Calu3 (cell line): ENCODE results near the gene GRB10. TPM values are rescaled to one million over a fixed set of nuclear protein-coding genes. Genes with fewer than 3 reads are reported as not detected.
A peak's percentile ranks its signal among the peaks of the same experiment; 100 is the strongest.

Experiments
- BruUV-seq: library from RNA; stranded (reverse); fragments of 400-500 nt; replicated peaks from 2 replicates; lab custom pipeline; 2021; lab: Mats Ljungman, UMichigan
- CTCF ChIA-PET: fragments of 300-600 bp; sonication (Branson Sonifier 250); formaldehyde crosslinking; loops from one replicate; lab custom pipeline; 2022; ENCODE audit warnings: antibody characterized with exemption; lab: Charles Lee
- DNase-seq: peaks from one replicate; pipeline ENCODE4 v3.0.0; 2022
- H3K27ac Mint-ChIP-seq: one replicate; pipeline ENCODE4 v1.8.0; 2022; ENCODE audit warnings: mixed read lengths; ENCODE audit not compliant: unreplicated experiment
- H3K27me3 Mint-ChIP-seq: one replicate; pipeline ENCODE4 v1.8.0; 2022; ENCODE audit warnings: mixed read lengths; ENCODE audit not compliant: unreplicated experiment
- H3K36me3 Mint-ChIP-seq: one replicate; pipeline ENCODE4 v1.8.0; 2022; ENCODE audit warnings: mild to moderate bottlenecking, moderate library complexity, mixed read lengths; ENCODE audit not compliant: insufficient read depth, unreplicated experiment
- H3K4me1 Mint-ChIP-seq: one replicate; pipeline ENCODE4 v1.8.0; 2022; ENCODE audit warnings: mild to moderate bottlenecking, low read depth, mixed read lengths; ENCODE audit not compliant: unreplicated experiment
- H3K4me3 Mint-ChIP-seq: one replicate; pipeline ENCODE4 v1.8.0; 2022; ENCODE audit warnings: mild to moderate bottlenecking, low read depth, moderate library complexity, mixed read lengths; ENCODE audit not compliant: unreplicated experiment
- H3K9me3 Mint-ChIP-seq: one replicate; pipeline ENCODE4 v1.8.0; 2022; ENCODE audit warnings: low read depth, mixed read lengths; ENCODE audit not compliant: unreplicated experiment
- CTCF ChIP-seq: fragments of 200-600 bp; IDR thresholded peaks from one replicate; pipeline ENCODE4 v1.8.0; 2022; ENCODE audit warnings: antibody characterized with exemption; ENCODE audit not compliant: unreplicated experiment
- intact Hi-C: fragments of 100-400 bp; cut with micrococcal nuclease; formaldehyde crosslinking; loops from one replicate; pipeline ENCODE4 v1.10.0; 2022; ENCODE audit not compliant: unreplicated experiment
- total RNA-seq: library from RNA; stranded (reverse); gene quantifications from 2 replicates; pipeline ENCODE4 v1.2.3, GENCODE V29; 2022

GRB10 gene
- total RNA-seq, 1 experiment from 2014 or later, result 90.6 TPM

DNA sequence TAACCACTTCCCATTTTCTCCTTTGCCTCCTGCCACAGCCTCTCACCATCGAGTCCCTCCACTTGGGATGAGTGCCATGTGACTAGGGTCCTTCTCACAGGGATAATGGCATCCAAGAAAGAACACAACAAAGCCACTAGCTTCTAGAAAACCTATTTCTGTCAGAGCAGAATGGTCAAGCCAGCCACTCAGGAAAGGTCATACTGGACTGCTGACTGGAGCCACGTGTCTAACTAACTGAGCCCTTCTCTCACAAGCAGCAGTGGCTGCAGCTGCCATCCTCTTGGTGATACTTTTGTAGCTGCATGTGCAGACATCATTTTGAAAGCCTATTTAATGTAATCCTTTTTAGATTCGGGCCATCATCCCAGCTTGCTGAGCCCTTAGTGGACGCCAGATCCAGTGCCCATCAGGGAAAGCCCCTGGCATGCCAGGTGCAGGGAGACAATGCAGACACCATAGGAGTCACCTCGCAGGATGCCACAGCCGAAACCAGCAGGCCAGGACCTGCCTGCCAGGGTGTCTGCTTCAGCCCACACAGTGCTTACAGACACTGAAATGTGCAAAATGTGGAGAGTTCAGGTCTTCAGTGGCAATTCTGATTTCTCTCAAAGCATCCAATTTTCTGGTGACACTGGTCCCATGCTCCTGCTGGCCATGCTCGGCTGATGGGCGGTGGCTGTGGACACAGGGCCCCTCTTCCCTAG lies 119.1 kb downstream of the GRB10 start:
- TF ChIP-seq CTCF, result no peak
- no peak overlapping the region for H3K4me3 Mint-ChIP-seq
- DNase-seq, result no peak
- H3K27ac Mint-ChIP-seq, result peak overlapping the region; percentile 30
- no peaks in the 10 kb centered on the region for H3K4me1 Mint-ChIP-seq
- no peaks in the 10 kb centered on the region for H3K9me3 Mint-ChIP-seq
- H3K36me3 Mint-ChIP-seq, result peaks cover 13% of the 10 kb centered on the region
- CTCF ChIA-PET, result interaction anchor here (0.6 kb wide), 1 partner anchor 12 kb away, joined by 5 read pairs; no protein-coding TSS in a partner anchor
- H3K27me3 Mint-ChIP-seq, result no peaks in the 10 kb centered on the region
- no TSS peak for BruUV-seq
- intact Hi-C loops, result no loop called here

- Mint-ChIP-seq H3K36me3 (peaks cover 13% of the 10 kb centered on the region), H3K27ac (peak overlapping the region; percentile 30), H3K4me3 (no peak overlapping the region), H3K4me1 (no peaks in the 10 kb centered on the region), H3K9me3 (no peaks in the 10 kb centered on the region), H3K27me3 (no peaks in the 10 kb centered on the region)
- no TSS peak for BruUV-seq
- CTCF ChIA-PET, result no interaction called here
- no peak for DNase-seq
- no peak for TF ChIP-seq CTCF
- intact Hi-C loops, result no loop called here
Measured at GRCh38 chr7:50662996-50663395, 119.7 kb downstream of the GRB10 start.

DNA sequence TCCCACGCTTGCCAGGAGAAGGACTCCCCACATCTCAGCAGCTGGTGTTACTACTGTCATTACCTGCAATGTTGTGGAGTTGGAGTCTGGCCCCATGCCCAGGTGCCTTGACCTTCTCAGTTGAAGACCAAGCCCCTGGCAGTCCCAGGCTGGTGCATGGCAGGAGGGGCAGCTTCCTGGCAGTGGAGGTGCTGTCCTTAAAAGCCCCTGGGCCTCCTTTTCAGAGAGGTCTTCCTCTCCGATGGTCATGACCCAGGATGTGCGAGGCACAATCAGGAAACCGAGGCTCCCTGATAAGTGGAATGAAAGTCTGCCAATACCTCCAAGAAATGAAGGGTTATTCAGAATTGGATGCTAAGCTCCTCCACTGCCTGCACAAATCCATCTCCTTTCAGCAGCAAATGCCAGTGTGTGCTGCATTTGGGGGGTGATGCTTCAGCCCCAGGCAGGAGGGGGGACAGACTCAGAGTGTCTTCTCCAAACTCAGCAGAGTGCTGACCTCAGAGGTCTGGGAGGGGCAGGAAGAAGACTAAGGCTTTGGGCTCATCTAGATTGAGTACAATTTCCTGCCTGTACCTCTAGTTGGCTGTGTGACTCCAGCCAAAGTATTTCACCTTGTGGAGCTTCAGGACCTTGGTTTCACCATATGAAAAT lies 120.5 kb downstream of the GRB10 start:
- BruUV-seq, result no TSS peak
- TF ChIP-seq CTCF, result no peak
- no peaks in the 10 kb centered on the region for H3K9me3 Mint-ChIP-seq
- no peak for DNase-seq
- H3K27me3 Mint-ChIP-seq, result no peaks in the 10 kb centered on the region
- no peak overlapping the region for H3K4me3 Mint-ChIP-seq
- H3K4me1 Mint-ChIP-seq, result no peaks in the 10 kb centered on the region
- intact Hi-C loops, result no loop called here
- H3K27ac Mint-ChIP-seq, result no peak overlapping the region
- CTCF ChIA-PET, result interaction anchor here (0.6 kb wide), 1 partner anchor 23 kb away, joined by 3 read pairs; no protein-coding TSS in a partner anchor
- H3K36me3 Mint-ChIP-seq, result peaks cover 13% of the 10 kb centered on the region

GRCh38 chr7:50661345-50662040 lies 121.2 kb downstream of the GRB10 start:
- no peak for TF ChIP-seq CTCF
- no TSS peak for BruUV-seq
- Mint-ChIP-seq H3K4me3 (no peak overlapping the region), H3K9me3 (no peaks in the 10 kb centered on the region), H3K27me3 (no peaks in the 10 kb centered on the region), H3K27ac (no peak overlapping the region), H3K4me1 (no peaks in the 10 kb centered on the region), H3K36me3 (peaks cover 13% of the 10 kb centered on the region)
- DNase-seq, result no peak
- CTCF ChIA-PET, result no interaction called here
- intact Hi-C loops, result no loop called here
